Nephron (organoid): Measurements from ENCODE around the gene TMEM145.

Experiments
- H3K27ac Mint-ChIP-seq, 3 experiments: 2 replicates each; pipeline ENCODE4 v1.8.0; 2020; ENCODE audit warnings: mixed read lengths in 3 of 3, mild to moderate bottlenecking in 2 of 3, moderate library complexity in 1 of 3
- H3K27me3 Mint-ChIP-seq: 2 replicates; pipeline ENCODE4 v1.8.0; 2021; ENCODE audit warnings: low read depth, mild to moderate bottlenecking, moderate library complexity, mixed read lengths
- H3K36me3 Mint-ChIP-seq: 2 replicates; pipeline ENCODE4 v1.8.0; 2020; ENCODE audit warnings: low read depth, mixed read lengths
- H3K4me1 Mint-ChIP-seq: 2 replicates; pipeline ENCODE4 v1.8.0; 2020; ENCODE audit warnings: mixed read lengths
- H3K4me3 Mint-ChIP-seq, 3 experiments: 2 replicates each; pipeline ENCODE4 v1.8.0; 2020; ENCODE audit warnings: mild to moderate bottlenecking in 3 of 3, mixed read lengths in 3 of 3, moderate library complexity in 2 of 3
- H3K9me3 Mint-ChIP-seq: 2 replicates; pipeline ENCODE4 v1.8.0; 2020; ENCODE audit warnings: mixed read lengths
- CTCF ChIP-seq, 3 experiments: fragments of 200-600 bp; sonication (generic); IDR thresholded peaks; one replicate each; pipeline ENCODE4 v1.5.0; 2021; ENCODE audit warnings: antibody characterized with exemption in 3 of 3; ENCODE audit not compliant: unreplicated experiment in 3 of 3

Gene TMEM145

GRCh38 chr19:42283188-42284065, 29.7 kb upstream of the TMEM145 start:
- Mint-ChIP-seq H3K9me3 (no peaks in the 10 kb centered on the region), H3K4me3 (no peak overlapping the region), H3K4me1 (peaks cover 31% of the 10 kb centered on the region), H3K27ac (no peak overlapping the region), H3K36me3 (no peaks in the 10 kb centered on the region), H3K27me3 (peaks cover 4% of the 10 kb centered on the region)
- no peak for TF ChIP-seq CTCF (IDR thresholded peaks at IDR 0.05; ENCODE audit: unreplicated experiment in 3 of 3)

- Mint-ChIP-seq H3K4me1 (peaks cover 24% of the 10 kb centered on the region), H3K27me3 (peaks cover 4% of the 10 kb centered on the region), H3K36me3 (no peaks in the 10 kb centered on the region), H3K9me3 (no peaks in the 10 kb centered on the region), H3K27ac (no peak overlapping the region), H3K4me3 (no peak overlapping the region)
- no peak for TF ChIP-seq CTCF (IDR thresholded peaks at IDR 0.05; ENCODE audit: unreplicated experiment in 3 of 3)
These were observed 29.0 kb upstream of the TMEM145 start for GRCh38 chr19:42284066-42284501.

GRCh38 chr19:42284591-42285341, 28.3 kb upstream of the TMEM145 start:
- peaks cover 17% of the 10 kb centered on the region for H3K4me1 Mint-ChIP-seq
- H3K27me3 Mint-ChIP-seq, result peaks cover 4% of the 10 kb centered on the region
- no peak for TF ChIP-seq CTCF (IDR thresholded peaks at IDR 0.05; ENCODE audit: unreplicated experiment in 3 of 3)
- no peaks in the 10 kb centered on the region for H3K9me3 Mint-ChIP-seq
- H3K4me3 Mint-ChIP-seq, result peak overlapping the region; percentile 94 to 99 (median 99)
- H3K27ac Mint-ChIP-seq, result peak overlapping the region; percentile 89 to 98 (median 97)
- no peaks in the 10 kb centered on the region for H3K36me3 Mint-ChIP-seq

GRCh38 chr19:42285541-42285941, 27.6 kb upstream of the TMEM145 start:
- H3K4me1 Mint-ChIP-seq, result peaks cover 17% of the 10 kb centered on the region
- TF ChIP-seq CTCF (IDR thresholded peaks at IDR 0.05; ENCODE audit: unreplicated experiment in 3 of 3), result no peak
- H3K36me3 Mint-ChIP-seq, result no peaks in the 10 kb centered on the region
- no peaks in the 10 kb centered on the region for H3K9me3 Mint-ChIP-seq
- peak overlapping the region; percentile 94 to 99 (median 99) for H3K4me3 Mint-ChIP-seq
- peaks cover 4% of the 10 kb centered on the region for H3K27me3 Mint-ChIP-seq
- H3K27ac Mint-ChIP-seq, result peak overlapping the region; percentile 89 to 98 (median 97)

- Mint-ChIP-seq H3K27ac (peak overlapping the region; percentile 89 to 98 (median 97)), H3K4me1 (peaks cover 17% of the 10 kb centered on the region), H3K36me3 (no peaks in the 10 kb centered on the region), H3K9me3 (no peaks in the 10 kb centered on the region), H3K27me3 (peaks cover 4% of the 10 kb centered on the region), H3K4me3 (peak overlapping the region; percentile 94 to 99 (median 99))
- no peak for TF ChIP-seq CTCF (IDR thresholded peaks at IDR 0.05; ENCODE audit: unreplicated experiment in 3 of 3)
These were observed 27.1 kb upstream of the TMEM145 start for GRCh38 chr19:42285988-42286348.
